Measurements from ENCODE around the gene ASPSCR1.

DNA sequence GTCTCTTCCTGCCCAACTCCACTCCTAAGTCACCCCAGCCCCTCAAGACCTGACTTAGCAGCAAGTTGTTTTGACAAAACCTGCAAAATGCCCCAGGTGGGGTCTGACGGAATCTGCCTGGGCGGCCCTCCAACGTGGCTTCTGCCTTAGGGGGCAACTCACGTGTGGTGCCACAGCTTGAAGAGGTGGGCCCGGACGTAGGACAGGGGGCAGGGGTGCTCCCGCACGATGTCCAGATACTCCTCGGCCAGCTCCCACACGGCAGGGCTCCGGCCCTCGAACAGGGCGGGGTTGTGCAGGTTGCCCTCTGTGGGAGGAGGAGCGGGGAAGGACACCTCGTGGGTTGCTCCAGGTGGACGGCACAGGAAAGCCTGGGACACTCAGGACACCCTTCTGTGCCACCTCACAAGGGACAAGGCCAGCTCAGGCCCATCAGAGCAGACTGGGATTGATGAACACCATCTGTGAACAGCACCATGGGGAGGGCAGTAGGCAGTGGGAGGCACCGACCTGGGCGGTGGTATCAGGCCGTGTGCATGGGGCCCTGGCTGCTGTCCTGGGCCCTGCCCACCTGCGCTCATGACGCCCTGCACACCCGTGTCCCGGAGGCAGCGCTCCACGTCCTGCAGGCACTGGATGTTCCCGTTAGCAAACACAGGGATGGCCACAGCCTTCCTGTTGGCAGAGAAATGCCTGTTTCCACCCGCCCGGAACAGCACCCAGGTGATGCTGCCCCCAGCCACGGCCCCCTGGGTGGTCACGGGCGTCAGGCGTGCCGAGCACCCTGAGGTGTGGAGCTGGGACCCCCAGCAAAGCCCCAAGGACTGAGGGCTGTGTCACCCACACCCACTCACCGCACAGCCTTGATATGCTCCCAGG is 83.9 kb downstream of the ASPSCR1 start:
- no peak for TF ChIP-seq GATA3 (IDR thresholded peaks at IDR 0.05; ENCODE audit: low read depth, low read length)
- no peak for TF ChIP-seq GATA2 (IDR thresholded peaks at IDR 0.05; ENCODE audit: low read depth, low read length)
